GM12878 (cell line): ENCODE data around the gene FXYD7. TPM values are rescaled to one million over a fixed set of nuclear protein-coding genes. Genes with fewer than 3 reads are reported as not detected.

Experiments
- ATAC-seq: fragments of 200-7000 bp; cut with Tn5 transposase; 3 replicates; pipeline ENCODE4 v1.9.1; 2020; ENCODE audit warnings: mild to moderate bottlenecking, moderate library complexity
- BruUV-seq: library from RNA; stranded (reverse); fragments of 400-500 nt; replicated peaks from 2 replicates; lab custom pipeline; 2021; lab: Mats Ljungman, UMichigan
- CTCF ChIA-PET: fragments of 300-600 bp; sonication (Branson Sonifier 250); formaldehyde crosslinking; extraction: SDS; loops from one replicate; lab custom pipeline; 2021; ENCODE audit warnings: inconsistent platforms; lab: Yijun Ruan, JAX
- POLR2A ChIA-PET: fragments of 350-600 bp; formaldehyde crosslinking; extraction: SDS; loops from one replicate; lab custom pipeline; 2021; ENCODE audit warnings: inconsistent platforms; lab: Charles Lee
- RAD21 ChIA-PET: fragments of 300-600 bp; sonication (Branson Sonifier 250); formaldehyde crosslinking; loops from one replicate; lab custom pipeline; 2023; ENCODE audit warnings: antibody characterized with exemption; ENCODE audit not compliant: unreplicated experiment; lab: Charles Lee
- SMC1A ChIA-PET: fragments of 300-600 bp; sonication (Branson Sonifier 250); formaldehyde crosslinking; loops from one replicate; lab custom pipeline; 2023; ENCODE audit not compliant: unreplicated experiment, uncharacterized antibody; lab: Charles Lee
- DNase-seq: peaks from one replicate; pipeline ENCODE4 v3.0.0-alpha.2; 2011; ENCODE audit warnings: low read depth, low spot score
- FAIRE-seq: peaks from 3 replicates; lab custom pipeline; 2011; peaks lifted over from hg19 to GRCh38; lab: Jason Lieb, UNC
- H2AFZ ChIP-seq: 2 replicates; pipeline ENCODE4 v1.6.0; 2011; ENCODE audit warnings: low read depth, low read length, control low read depth; ENCODE audit not compliant: control insufficient read depth
- H3K27ac ChIP-seq: 2 replicates; pipeline ENCODE4 v1.5.1; 2011; ENCODE audit warnings: control low read depth; ENCODE audit not compliant: control insufficient read depth, insufficient read depth
- H3K27me3 ChIP-seq, 2 experiments: replicated peaks in 1 of 2; 2 replicates each; pipeline versions ENCODE4 v1.6.0 to v1.6.1; 2011; ENCODE audit warnings: low read length in 1 of 2; ENCODE audit not compliant: control insufficient read depth in 2 of 2, insufficient read depth in 2 of 2
- H3K36me3 ChIP-seq, 2 experiments: 2 replicates each; pipeline ENCODE4 v1.5.1; 2011; ENCODE audit warnings: low read length in 1 of 2; ENCODE audit not compliant: control insufficient read depth in 2 of 2, insufficient read depth in 2 of 2
- H3K4me1 ChIP-seq: 2 replicates; pipeline ENCODE4 v1.6.1; 2011; ENCODE audit warnings: mild to moderate bottlenecking, low read length, moderate library complexity, mixed read lengths; ENCODE audit not compliant: control insufficient read depth, insufficient read depth
- H3K4me2 ChIP-seq: 2 replicates; pipeline ENCODE4 v1.6.0; 2011; ENCODE audit warnings: control low read depth; ENCODE audit not compliant: control insufficient read depth, insufficient read depth
- H3K4me3 ChIP-seq: fragments of 200-600 bp; sonication (generic); 2 replicates; pipeline ENCODE4 v1.5.1; 2016
- H3K79me2 ChIP-seq: 2 replicates; pipeline ENCODE4 v1.6.0; 2011; ENCODE audit warnings: low read length; ENCODE audit not compliant: control insufficient read depth, insufficient read depth
- H3K9ac ChIP-seq: 2 replicates; pipeline ENCODE4 v1.8.0; 2011; ENCODE audit warnings: low read length, control low read depth, mixed read lengths; ENCODE audit not compliant: control insufficient read depth, insufficient read depth
- H3K9me3 ChIP-seq: replicated peaks from 3 replicates; pipeline ENCODE4 v1.5.1; 2011; ENCODE audit warnings: mild to moderate bottlenecking, low read length; ENCODE audit not compliant: control insufficient read depth, insufficient read depth
- H4K20me1 ChIP-seq: 2 replicates; pipeline ENCODE4 v1.6.0; 2011; ENCODE audit not compliant: control insufficient read depth, insufficient read depth
- CHD2 ChIP-seq: IDR thresholded peaks from 2 replicates; pipeline ENCODE4 v1.6.1; 2011; ENCODE audit warnings: low read depth, low read length, improper control_type of control experiment, borderline replicate concordance
- RELA ChIP-seq: fragments of 450-650 bp; IDR thresholded peaks from 2 replicates; pipeline ENCODE4 v1.8.0; 2014; ENCODE audit warnings: borderline replicate concordance; ENCODE audit not compliant: partially characterized antibody
- ZBTB4 ChIP-seq: fragments of 450-650 bp; formaldehyde crosslinking; IDR thresholded peaks from 2 replicates; pipeline ENCODE4 v1.4.0; 2022; ENCODE audit warnings: mild to moderate bottlenecking, moderate library complexity
- ZNF207 ChIP-seq: fragments of 450-650 bp; IDR thresholded peaks from 2 replicates; pipeline ENCODE4 v1.6.1; 2014; ENCODE audit warnings: antibody characterized with exemption, mild to moderate bottlenecking, borderline replicate concordance
- WGBS: methylation state at CpG from one replicate; pipeline ENCODE4 v1.1.6; 2016; ENCODE audit warnings: low lambda C conversion rate; ENCODE audit not compliant: insufficient replicate concordance, insufficient coverage; ENCODE audit errors: missing lambda C conversion rate; 5-methylcytosine and 5-hydroxymethylcytosine counted together
- in situ Hi-C: fragments of 300-500 bp; cut with MboI; formaldehyde crosslinking; loops from 9 replicates; pipeline ENCODE4 v1.14.3; 2018; ENCODE audit warnings: mixed read lengths
- intact Hi-C: fragments of 100-400 bp; cut with micrococcal nuclease; formaldehyde crosslinking; loops from one replicate; pipeline ENCODE4 v1.14.2; 2022; ENCODE audit not compliant: unreplicated experiment
- polyA plus RNA-seq, 11 experiments: library from polyadenylated mRNA; depleted of rRNA in 4 of 11; unstranded in 6 of 11; stranded (reverse) in 5 of 11; fragments of >200 nt; fragmentation: Nextera tagmentation in 4 of 11; fragmentation: Illumina TruSeq in 1 of 11; extraction: Ambion mirVana in 4 of 11; extraction: Trizol in 1 of 11; gene quantifications; 1 replicate in 1 of 11; 2 replicates in 10 of 11; pipeline versions ENCODE4 v1.2.1 to v1.2.3, GENCODE V29; 2011 to 2016; ENCODE audit warnings: inconsistent platforms in 2 of 11, missing spikeins in 2 of 11, low read depth in 1 of 11
- total RNA-seq, 4 experiments: library from RNA; depleted of rRNA in 3 of 4; stranded (reverse); fragments of >200 nt in 3 of 4; fragmentation: Illumina TruSeq in 1 of 4; extraction: Trizol in 1 of 4; gene quantifications; 2 replicates each; pipeline versions ENCODE4 v1.2.1 to v1.2.3, GENCODE V29; 2013 to 2021

The FXYD7 gene
- total and polyA plus RNA-seq, 10 of the 15 experiments (the other 5 are each of a cell fraction or from before 2014, with no cell fraction given), result 0.07 to 0.28 (median 0.12) TPM; not detected in 7

GRCh38 chr19:35136977-35137702 lies 5.9 kb upstream of the FXYD7 start (continued):
- TF ChIP-seq ZBTB4 (CRISPR knock-in tag) (no peak), RELA (no peak), CHD2 (no peak)
- TF ChIP-seq, all 136 proteins: peak for 12

- DNase-seq (no peak), FAIRE-seq (no peak), ATAC-seq (no peak)
- in situ Hi-C loops (loop anchor here (5.0 kb wide), 1 partner anchor 71 kb away; no protein-coding TSS in a partner anchor), intact Hi-C loops (loop anchor here (10.0 kb wide), 1 partner anchor 164 kb away; no protein-coding TSS in a partner anchor)
- Histone ChIP-seq H3K27me3 (peaks cover 0 to 5% of the 10 kb centered on the region in 2 experiments; a peak in 1 of 4 replicates), H3K4me1 (peaks cover 17% of the 10 kb centered on the region), H3K4me2 (no peak within 1 kb of the TSS), H3K9ac (no peak within 1 kb of the TSS), H3K4me3 (no peak within 1 kb of the TSS), H3K27ac (no peak within 1 kb of the TSS), H3K9me3 (no peaks in the 10 kb centered on the region), H2AFZ (no peak within 1 kb of the TSS), H3K36me3 (no peaks in the 10 kb centered on the region), H3K79me2 (no peaks in the 10 kb centered on the region), H4K20me1 (no peaks in the 10 kb centered on the region)
- no peak for TF ChIP-seq ZNF207
- 68% methylated on average over 15 of the region's 18 CpGs for WGBS
- RAD21 ChIA-PET, result no interaction called here
- SMC1A ChIA-PET, result no interaction called here
- CTCF ChIA-PET, result interaction anchor here (0.6 to 5.0 kb wide), 6 partner anchors 16 to 84 kb away, joined by 3 to 75 read pairs (median 6); partner anchors contain the start of genes FXYD3 and FXYD5
- no TSS peak for BruUV-seq
- POLR2A ChIA-PET, result no interaction called here
Measured at GRCh38 chr19:35138305-35138892, 4.7 kb upstream of the FXYD7 start, which contains the start of gene FXYD1. TSS of gene FXYD1 (plus strand) at chr19:35138824. CDS start at chr19:35140080, 1,256 bp downstream.
